HepG2 (cell line): ENCODE measurements around the gene SETD1B. TPM values are rescaled to one million over a fixed set of nuclear protein-coding genes. Genes with fewer than 3 reads are reported as not detected.
A peak's percentile ranks its signal among the peaks of the same experiment; 100 is the strongest.

Source experiments
- ELF3 ChIP-seq: IDR thresholded peaks from 2 replicates; pipeline ENCODE4 v1.6.1; 2016; ENCODE audit warnings: missing genetic modification reagents, missing compliant biosample characterization
- ERF ChIP-seq: IDR thresholded peaks from 2 replicates; pipeline ENCODE4 v1.6.1; 2018; ENCODE audit warnings: missing biosample characterization, missing genetic modification reagents
- KAT2B ChIP-seq: fragments of 150-350 bp; IDR thresholded peaks from 2 replicates; pipeline ENCODE4 v1.6.1; 2014; ENCODE audit warnings: low read depth, low read length, borderline replicate concordance
- NCOR1 ChIP-seq: fragments of 200-600 bp; sonication (generic); IDR thresholded peaks from 2 replicates; pipeline ENCODE4 v1.7.0; 2017; ENCODE audit warnings: antibody characterized with exemption, low read length, borderline replicate concordance
- NFKB2 ChIP-seq: sonication (generic); formaldehyde crosslinking; IDR thresholded peaks from 2 replicates; pipeline ENCODE4 v1.4.0; 2020; ENCODE audit warnings: missing genetic modification reagents, borderline replicate concordance
- PCBP1 ChIP-seq: fragments of 200-400 bp; formaldehyde crosslinking; IDR thresholded peaks from 2 replicates; pipeline ENCODE4 v1.6.1; 2017; ENCODE audit warnings: mild to moderate bottlenecking, low read depth, low read length, borderline replicate concordance
- POLR2A ChIP-seq, 2 experiments: IDR thresholded peaks; 2 replicates each; pipeline ENCODE4 v1.6.1; 2011; ENCODE audit warnings: low read depth in 2 of 2, low read length in 2 of 2, mild to moderate bottlenecking in 1 of 2, moderate library complexity in 1 of 2; ENCODE audit not compliant: insufficient read depth in 1 of 2
- SP5 ChIP-seq: IDR thresholded peaks from 2 replicates; pipeline ENCODE4 v1.6.1; 2016; ENCODE audit warnings: low read depth, borderline replicate concordance
- TP53 ChIP-seq: sonication (generic); formaldehyde crosslinking; conservative IDR thresholded peaks from 2 replicates; pipeline ENCODE4 v1.4.0; 2020; ENCODE audit warnings: missing genetic modification reagents
- ZKSCAN8 ChIP-seq: IDR thresholded peaks from 2 replicates; pipeline ENCODE4 v1.6.1; 2016; ENCODE audit warnings: borderline replicate concordance, missing genetic modification reagents, missing compliant biosample characterization
- ZMYM2 ChIP-seq: sonication (generic); formaldehyde crosslinking; IDR thresholded peaks from 2 replicates; pipeline ENCODE4 v1.8.0; 2022; ENCODE audit warnings: mild to moderate bottlenecking, missing genetic modification reagents
- ZNF317 ChIP-seq: sonication (generic); formaldehyde crosslinking; IDR thresholded peaks from 2 replicates; pipeline ENCODE4 v1.5.0; 2020; ENCODE audit warnings: mild to moderate bottlenecking, missing genetic modification reagents
- ZNF788 ChIP-seq: sonication (generic); formaldehyde crosslinking; IDR thresholded peaks from 2 replicates; pipeline ENCODE4 v1.5.0; 2020; ENCODE audit warnings: mild to moderate bottlenecking, missing genetic modification reagents, borderline replicate concordance
- polyA plus RNA-seq, 8 experiments: library from polyadenylated mRNA; depleted of rRNA in 3 of 8; stranded (reverse) in 7 of 8; unstranded in 1 of 8; fragments of >200 nt; fragmentation: Illumina TruSeq in 4 of 8; extraction: Trizol in 4 of 8; gene quantifications; 2 replicates each; pipeline versions ENCODE4 v1.2.1 to v1.2.3, GENCODE V29; 2011 to 2016; ENCODE audit warnings: low read depth in 4 of 8, missing spikeins in 1 of 8, mixed read lengths in 1 of 8; ENCODE audit not compliant: insufficient read depth in 1 of 8
- total RNA-seq, 5 experiments: library from RNA; depleted of rRNA; stranded (reverse); fragments of >200 nt; fragmentation: Illumina TruSeq; extraction: Trizol; gene quantifications; 2 replicates each; pipeline ENCODE4 v1.2.3, GENCODE V29; 2016; ENCODE audit warnings: low read depth in 1 of 5
- TF ChIP-seq, protein P1 (sequence below): sonication (generic); formaldehyde crosslinking; IDR thresholded peaks from 2 replicates; pipeline ENCODE4 v1.4.0; 2020; ENCODE audit warnings: mild to moderate bottlenecking, missing genetic modification reagents
- TF ChIP-seq, protein P2 (sequence below): sonication (generic); formaldehyde crosslinking; IDR thresholded peaks from 2 replicates; pipeline ENCODE4 v1.4.0; 2020; ENCODE audit warnings: missing genetic modification reagents
- TF ChIP-seq, protein P3 (sequence below): sonication (generic); formaldehyde crosslinking; IDR thresholded peaks from 2 replicates; pipeline ENCODE4 v1.5.1; 2020; ENCODE audit warnings: mild to moderate bottlenecking, missing genetic modification reagents, borderline replicate concordance
- TF ChIP-seq, protein P4 (sequence below): sonication (generic); formaldehyde crosslinking; IDR thresholded peaks from 2 replicates; pipeline ENCODE4 v1.5.0; 2020; ENCODE audit warnings: missing genetic modification reagents, mild to moderate bottlenecking, borderline replicate concordance

The SETD1B gene
- total and polyA plus RNA-seq, 2 of the 13 experiments (the other 11 are each of a cell fraction or from before 2014, with no cell fraction given): 1.1 to 1.4 TPM

DNA sequence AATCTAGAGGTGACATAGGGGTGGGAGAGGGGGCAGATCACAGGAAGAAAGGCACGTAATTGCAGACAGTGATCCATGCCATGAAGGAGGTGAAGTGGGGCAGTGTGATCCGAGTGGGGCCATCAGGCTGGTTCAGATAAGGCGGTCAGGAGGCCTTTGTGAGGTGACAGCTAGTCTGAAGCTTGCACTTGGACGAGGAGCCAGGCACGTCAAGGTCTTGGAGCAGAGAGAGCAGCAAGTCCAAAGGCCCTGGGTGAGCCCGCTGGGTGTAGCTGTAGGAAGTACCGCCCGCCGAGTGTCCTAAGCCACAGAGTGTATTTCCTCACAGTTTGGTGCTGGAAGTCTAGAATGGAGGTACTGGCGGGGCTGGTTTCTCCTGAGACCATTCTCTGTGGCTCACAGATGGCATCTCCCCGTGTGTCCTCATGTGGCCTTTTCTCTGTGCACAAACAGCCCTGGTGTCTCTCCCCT, 33.9 kb upstream of the SETD1B start (continued):
- TF ChIP-seq ELF3 (CRISPR knock-in tag): 0 out of 2 replicates have a peak, but pooled peaks have one; percentile 29
- TF ChIP-seq POLR2A (IDR thresholded peaks at IDR 0.05; ENCODE audit: insufficient read depth in 1 of 2, low read depth in 2 of 2, low read length in 2 of 2): peak; percentile 42 to 45; a peak in 2 of 4 replicates
- TF ChIP-seq, protein P1, sequence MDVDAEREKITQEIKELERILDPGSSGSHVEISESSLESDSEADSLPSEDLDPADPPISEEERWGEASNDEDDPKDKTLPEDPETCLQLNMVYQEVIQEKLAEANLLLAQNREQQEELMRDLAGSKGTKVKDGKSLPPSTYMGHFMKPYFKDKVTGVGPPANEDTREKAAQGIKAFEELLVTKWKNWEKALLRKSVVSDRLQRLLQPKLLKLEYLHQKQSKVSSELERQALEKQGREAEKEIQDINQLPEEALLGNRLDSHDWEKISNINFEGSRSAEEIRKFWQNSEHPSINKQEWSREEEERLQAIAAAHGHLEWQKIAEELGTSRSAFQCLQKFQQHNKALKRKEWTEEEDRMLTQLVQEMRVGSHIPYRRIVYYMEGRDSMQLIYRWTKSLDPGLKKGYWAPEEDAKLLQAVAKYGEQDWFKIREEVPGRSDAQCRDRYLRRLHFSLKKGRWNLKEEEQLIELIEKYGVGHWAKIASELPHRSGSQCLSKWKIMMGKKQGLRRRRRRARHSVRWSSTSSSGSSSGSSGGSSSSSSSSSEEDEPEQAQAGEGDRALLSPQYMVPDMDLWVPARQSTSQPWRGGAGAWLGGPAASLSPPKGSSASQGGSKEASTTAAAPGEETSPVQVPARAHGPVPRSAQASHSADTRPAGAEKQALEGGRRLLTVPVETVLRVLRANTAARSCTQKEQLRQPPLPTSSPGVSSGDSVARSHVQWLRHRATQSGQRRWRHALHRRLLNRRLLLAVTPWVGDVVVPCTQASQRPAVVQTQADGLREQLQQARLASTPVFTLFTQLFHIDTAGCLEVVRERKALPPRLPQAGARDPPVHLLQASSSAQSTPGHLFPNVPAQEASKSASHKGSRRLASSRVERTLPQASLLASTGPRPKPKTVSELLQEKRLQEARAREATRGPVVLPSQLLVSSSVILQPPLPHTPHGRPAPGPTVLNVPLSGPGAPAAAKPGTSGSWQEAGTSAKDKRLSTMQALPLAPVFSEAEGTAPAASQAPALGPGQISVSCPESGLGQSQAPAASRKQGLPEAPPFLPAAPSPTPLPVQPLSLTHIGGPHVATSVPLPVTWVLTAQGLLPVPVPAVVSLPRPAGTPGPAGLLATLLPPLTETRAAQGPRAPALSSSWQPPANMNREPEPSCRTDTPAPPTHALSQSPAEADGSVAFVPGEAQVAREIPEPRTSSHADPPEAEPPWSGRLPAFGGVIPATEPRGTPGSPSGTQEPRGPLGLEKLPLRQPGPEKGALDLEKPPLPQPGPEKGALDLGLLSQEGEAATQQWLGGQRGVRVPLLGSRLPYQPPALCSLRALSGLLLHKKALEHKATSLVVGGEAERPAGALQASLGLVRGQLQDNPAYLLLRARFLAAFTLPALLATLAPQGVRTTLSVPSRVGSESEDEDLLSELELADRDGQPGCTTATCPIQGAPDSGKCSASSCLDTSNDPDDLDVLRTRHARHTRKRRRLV (CRISPR knock-in tag): no peak
- TF ChIP-seq TP53 (CRISPR knock-in tag): no peak
- 0 out of 2 replicates have a peak, but pooled peaks have one; percentile 34 for TF ChIP-seq ZNF317
- TF ChIP-seq, protein P2, sequence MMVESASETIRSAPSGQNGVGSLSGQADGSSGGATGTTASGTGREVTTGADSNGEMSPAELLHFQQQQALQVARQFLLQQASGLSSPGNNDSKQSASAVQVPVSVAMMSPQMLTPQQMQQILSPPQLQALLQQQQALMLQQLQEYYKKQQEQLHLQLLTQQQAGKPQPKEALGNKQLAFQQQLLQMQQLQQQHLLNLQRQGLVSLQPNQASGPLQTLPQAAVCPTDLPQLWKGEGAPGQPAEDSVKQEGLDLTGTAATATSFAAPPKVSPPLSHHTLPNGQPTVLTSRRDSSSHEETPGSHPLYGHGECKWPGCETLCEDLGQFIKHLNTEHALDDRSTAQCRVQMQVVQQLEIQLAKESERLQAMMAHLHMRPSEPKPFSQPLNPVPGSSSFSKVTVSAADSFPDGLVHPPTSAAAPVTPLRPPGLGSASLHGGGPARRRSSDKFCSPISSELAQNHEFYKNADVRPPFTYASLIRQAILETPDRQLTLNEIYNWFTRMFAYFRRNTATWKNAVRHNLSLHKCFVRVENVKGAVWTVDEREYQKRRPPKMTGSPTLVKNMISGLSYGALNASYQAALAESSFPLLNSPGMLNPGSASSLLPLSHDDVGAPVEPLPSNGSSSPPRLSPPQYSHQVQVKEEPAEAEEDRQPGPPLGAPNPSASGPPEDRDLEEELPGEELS (CRISPR knock-in tag): peak; percentile 26; the same call in 1 of the 2 replicates
- TF ChIP-seq ZNF788 (CRISPR knock-in tag): no peak
- TF ChIP-seq ZKSCAN8: no peak
- TF ChIP-seq ZMYM2 (CRISPR knock-in tag): peak; percentile 48
- no peak for TF ChIP-seq SP5 (CRISPR knock-in tag)
- peak; percentile 34; the same call in 1 of the 2 replicates for TF ChIP-seq NCOR1
- TF ChIP-seq PCBP1: no peak
- no peak; the same call in 1 of the 2 replicates for TF ChIP-seq ERF (CRISPR knock-in tag)
- TF ChIP-seq, protein P3, sequence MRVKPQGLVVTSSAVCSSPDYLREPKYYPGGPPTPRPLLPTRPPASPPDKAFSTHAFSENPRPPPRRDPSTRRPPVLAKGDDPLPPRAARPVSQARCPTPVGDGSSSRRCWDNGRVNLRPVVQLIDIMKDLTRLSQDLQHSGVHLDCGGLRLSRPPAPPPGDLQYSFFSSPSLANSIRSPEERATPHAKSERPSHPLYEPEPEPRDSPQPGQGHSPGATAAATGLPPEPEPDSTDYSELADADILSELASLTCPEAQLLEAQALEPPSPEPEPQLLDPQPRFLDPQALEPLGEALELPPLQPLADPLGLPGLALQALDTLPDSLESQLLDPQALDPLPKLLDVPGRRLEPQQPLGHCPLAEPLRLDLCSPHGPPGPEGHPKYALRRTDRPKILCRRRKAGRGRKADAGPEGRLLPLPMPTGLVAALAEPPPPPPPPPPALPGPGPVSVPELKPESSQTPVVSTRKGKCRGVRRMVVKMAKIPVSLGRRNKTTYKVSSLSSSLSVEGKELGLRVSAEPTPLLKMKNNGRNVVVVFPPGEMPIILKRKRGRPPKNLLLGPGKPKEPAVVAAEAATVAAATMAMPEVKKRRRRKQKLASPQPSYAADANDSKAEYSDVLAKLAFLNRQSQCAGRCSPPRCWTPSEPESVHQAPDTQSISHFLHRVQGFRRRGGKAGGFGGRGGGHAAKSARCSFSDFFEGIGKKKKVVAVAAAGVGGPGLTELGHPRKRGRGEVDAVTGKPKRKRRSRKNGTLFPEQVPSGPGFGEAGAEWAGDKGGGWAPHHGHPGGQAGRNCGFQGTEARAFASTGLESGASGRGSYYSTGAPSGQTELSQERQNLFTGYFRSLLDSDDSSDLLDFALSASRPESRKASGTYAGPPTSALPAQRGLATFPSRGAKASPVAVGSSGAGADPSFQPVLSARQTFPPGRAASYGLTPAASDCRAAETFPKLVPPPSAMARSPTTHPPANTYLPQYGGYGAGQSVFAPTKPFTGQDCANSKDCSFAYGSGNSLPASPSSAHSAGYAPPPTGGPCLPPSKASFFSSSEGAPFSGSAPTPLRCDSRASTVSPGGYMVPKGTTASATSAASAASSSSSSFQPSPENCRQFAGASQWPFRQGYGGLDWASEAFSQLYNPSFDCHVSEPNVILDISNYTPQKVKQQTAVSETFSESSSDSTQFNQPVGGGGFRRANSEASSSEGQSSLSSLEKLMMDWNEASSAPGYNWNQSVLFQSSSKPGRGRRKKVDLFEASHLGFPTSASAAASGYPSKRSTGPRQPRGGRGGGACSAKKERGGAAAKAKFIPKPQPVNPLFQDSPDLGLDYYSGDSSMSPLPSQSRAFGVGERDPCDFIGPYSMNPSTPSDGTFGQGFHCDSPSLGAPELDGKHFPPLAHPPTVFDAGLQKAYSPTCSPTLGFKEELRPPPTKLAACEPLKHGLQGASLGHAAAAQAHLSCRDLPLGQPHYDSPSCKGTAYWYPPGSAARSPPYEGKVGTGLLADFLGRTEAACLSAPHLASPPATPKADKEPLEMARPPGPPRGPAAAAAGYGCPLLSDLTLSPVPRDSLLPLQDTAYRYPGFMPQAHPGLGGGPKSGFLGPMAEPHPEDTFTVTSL (CRISPR knock-in tag): no peak
- TF ChIP-seq, protein P4, sequence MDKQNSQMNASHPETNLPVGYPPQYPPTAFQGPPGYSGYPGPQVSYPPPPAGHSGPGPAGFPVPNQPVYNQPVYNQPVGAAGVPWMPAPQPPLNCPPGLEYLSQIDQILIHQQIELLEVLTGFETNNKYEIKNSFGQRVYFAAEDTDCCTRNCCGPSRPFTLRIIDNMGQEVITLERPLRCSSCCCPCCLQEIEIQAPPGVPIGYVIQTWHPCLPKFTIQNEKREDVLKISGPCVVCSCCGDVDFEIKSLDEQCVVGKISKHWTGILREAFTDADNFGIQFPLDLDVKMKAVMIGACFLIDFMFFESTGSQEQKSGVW (CRISPR knock-in tag): no peak
- TF ChIP-seq KAT2B: no peak
- no peak for TF ChIP-seq NFKB2 (CRISPR knock-in tag)
